ENCODE results near the gene CREBL2.
"Not testable (repeated sequence)": the region's sequence is repeated elsewhere in the genome, so short reads cannot be mapped to it uniquely, and the experiment has no call there.

Gene CREBL2

DNA sequence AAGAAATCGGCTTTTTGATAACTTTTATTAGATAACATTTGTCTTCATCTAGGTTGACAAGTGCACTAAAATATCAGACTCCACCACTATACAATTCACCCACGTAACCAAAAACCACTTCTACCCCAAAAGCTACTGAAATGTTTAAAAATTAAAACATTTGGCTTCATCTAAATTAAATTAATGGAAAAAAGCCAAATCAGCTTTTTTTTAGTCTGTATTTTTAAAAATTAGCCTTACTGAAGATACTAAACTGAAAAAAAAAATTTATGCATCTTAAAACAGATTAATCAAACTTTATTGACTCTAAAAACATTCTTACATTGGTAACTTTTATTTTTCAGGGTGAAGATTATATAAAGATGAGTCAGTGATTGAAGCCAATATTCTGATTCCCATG, 30.0 kb downstream of the CREBL2 start:
- DNase-seq, result no peak

DNA sequence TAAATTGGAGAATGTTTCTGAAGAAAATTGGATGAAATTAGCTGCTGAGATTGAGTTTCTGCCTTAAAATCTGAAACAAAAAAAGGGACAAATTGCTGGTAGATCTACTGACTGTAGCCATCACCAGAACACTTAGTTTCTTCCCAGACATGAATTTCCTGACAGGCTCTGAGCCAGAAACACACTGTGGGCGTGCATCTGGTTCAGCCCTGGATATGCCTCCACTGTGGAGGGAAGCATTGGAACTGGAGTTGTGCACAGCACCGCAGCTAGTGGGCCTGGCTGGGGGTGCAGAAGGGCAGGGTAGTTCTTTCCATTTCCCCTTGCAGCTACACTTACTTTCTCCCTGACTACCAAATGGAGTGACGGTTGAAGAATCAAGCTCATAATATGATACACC, 31.2 kb downstream of the CREBL2 start:
- DNase-seq, result no peak

- DNase-seq, result no peak
Observed at GRCh38 chr12:12645485-12645884, 33.8 kb downstream of the CREBL2 start.

- not testable (repeated sequence) for DNase-seq
Observed at GRCh38 chr12:12645968-12646367, 34.3 kb downstream of the CREBL2 start.

DNA sequence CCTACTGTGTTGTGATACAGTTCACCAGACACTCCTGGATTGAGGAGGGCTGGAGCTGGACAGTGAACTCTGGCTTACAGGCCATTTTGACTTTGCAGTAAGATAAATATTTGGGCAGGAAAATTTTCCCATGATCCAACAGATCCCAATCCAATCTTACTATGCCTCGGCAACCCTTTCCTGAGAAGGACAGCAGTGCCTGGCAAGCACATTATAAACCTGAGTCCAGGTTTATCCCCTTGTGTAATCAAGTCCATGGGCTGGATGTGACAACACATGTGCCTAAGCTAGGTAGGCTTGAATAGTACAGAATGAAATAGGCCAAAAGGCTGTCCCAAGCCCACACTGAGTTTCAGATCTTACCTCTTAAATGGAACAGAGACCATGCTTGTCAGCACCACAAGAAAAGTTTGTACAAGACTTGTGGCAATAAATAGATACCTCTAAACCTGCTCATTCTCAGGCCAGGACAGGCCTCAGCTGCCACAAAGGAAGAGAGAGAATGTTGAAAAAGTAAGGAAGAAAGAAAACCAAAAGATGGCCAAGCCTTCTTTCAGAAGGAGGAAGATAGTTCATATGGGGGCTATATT, 34.9 kb downstream of the CREBL2 start:
- DNase-seq, result no peak

DNA sequence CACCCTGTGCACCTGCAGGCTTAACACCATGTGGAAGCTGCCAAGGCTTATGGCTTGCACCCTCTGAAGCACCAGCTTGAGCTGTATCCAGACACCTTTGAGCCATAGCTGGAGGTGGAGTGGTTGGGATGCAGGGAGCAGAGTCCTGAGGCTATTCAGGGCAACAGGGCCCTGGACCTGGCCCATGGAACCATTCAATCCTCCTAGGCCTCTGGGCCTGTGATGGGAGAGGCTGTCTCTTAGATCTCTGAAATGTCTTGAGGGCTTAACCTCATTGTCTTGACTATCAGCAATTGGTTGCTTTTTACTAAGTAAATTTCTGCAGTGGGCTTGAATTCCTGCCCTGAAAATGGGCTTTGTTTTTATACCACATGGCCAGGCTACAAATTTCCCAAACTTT, 36.6 kb downstream of the CREBL2 start:
- no peak for DNase-seq

DNA sequence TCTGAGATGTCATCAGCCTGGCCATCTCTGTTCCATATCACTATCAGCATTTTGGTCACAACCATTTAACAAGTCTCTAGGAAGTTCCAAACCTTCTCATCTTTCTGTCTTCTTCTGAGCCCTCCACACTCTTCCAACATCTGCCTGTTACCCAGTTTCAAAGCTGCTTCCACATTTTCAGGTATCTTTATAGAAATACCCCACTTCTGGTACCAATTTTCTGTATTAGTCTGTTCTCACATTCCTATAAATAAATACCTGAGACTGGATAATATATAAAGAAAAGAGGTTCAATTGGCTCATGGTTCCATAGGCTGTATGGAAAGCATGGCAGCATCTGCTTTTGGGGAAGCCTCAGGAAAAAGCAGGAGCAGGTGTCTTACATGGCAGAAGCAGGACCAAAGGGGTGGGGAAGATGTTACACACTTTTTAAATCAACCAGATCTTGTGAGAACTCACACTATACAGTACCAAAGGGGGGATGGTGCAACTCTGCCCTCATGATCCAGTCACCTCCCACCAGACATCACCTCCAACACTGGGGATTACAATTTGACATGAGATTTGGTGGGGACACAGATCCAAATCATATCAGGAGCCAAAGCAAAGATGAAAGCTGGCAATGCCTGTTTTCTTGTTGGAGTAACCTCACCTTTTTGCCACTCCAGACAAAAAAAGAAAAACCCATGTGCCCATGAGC, 37.4 kb downstream of the CREBL2 start:
- no peak for DNase-seq

DNA sequence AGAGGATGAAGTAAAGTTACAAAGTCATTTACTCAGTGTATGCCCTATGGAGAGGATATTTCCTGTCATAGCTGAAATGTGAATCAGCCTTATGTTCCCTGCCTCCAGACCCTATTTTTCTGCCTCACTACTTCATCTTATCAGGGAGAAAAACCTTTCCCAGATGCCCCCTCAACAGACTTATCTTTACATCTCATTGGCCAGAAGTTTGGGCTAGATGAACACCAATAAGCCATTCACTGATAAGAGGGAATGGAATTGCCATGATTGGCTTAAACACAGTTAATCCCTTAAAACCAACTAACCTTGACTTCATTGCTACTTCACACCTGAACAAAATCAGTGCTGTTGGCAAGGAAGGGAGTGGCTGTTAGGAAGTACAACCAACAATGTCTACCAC, 40.1 kb downstream of the CREBL2 start:
- DNase-seq, result no peak

DNA sequence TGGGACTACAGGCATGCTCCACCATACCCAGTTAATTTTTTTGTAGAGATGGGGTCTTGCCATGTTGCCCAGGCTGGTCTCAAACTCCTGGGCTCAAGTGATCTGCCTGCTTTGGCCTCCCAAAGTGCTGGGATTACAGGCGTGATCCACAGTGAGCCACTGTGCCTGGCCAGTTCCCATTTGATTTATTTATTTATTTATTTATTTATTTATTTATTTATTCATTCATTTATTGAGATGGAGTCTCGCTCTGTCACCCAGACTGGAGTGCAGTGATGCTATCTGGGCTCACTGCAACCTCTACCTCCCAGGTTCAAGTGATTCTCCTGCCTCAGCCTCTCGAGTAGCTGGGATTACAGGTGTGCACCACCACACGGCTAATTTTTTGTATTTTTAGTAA, 41.0 kb downstream of the CREBL2 start:
- not testable (repeated sequence) for DNase-seq

DNA sequence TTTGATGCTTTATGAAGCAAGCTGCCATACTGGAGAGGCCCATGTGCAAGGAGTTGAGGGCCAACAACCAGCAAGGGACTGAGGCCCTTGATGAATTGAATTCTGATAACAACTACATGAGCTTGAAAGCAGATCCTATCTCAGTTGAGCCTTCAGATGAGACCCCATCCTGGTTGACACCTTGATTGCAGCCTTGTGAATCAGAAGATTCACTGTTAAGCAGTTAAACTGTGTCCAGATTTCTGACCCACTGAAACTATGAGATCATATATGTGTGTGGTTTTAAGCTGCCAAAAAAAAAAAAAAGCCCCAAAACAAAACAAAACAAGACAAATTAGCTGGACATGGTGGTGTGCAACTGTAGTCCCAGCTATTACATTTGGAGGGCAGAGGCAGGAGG, 42.2 kb downstream of the CREBL2 start:
- DNase-seq, result no peak

DNA sequence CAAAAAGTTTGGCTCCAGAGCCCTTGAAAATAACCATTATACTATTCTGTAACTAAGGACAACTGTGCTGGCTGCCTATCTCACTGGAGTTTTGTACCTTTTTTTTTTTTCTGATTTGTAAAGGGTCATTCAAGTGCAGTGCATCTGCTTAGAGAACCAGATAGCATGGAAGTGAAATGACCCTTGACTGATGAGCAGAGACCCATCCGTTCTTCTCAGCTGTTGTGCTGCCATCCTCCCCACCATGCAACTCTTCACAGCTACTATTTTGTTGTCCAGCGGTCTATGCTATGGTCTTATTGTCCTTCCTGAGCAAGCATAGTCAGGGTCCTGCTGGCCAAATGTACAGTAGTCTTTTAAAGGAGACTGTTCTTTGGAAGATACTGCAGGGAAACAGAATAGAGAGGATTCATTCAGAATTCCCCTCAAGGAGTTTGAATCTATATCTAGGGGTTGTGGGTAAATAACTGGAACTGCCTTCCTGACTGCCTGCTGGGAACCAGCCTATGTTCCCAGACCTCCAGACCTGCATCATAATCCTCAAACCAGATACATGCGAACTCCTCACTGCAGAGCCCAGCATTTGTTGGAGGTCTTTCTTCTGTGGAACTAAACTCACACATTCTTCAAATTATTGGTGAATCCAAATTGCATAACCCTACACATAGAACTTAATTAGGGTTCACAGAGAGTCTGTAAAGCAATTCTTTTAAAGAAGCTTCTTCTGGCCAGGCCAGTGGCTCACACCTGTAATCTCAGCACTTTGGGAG, 43.2 kb downstream of the CREBL2 start:
- no peak for DNase-seq

GRCh38 chr12:12660201-12660600, 48.5 kb downstream of the CREBL2 start:
- DNase-seq, result no peak

DNA sequence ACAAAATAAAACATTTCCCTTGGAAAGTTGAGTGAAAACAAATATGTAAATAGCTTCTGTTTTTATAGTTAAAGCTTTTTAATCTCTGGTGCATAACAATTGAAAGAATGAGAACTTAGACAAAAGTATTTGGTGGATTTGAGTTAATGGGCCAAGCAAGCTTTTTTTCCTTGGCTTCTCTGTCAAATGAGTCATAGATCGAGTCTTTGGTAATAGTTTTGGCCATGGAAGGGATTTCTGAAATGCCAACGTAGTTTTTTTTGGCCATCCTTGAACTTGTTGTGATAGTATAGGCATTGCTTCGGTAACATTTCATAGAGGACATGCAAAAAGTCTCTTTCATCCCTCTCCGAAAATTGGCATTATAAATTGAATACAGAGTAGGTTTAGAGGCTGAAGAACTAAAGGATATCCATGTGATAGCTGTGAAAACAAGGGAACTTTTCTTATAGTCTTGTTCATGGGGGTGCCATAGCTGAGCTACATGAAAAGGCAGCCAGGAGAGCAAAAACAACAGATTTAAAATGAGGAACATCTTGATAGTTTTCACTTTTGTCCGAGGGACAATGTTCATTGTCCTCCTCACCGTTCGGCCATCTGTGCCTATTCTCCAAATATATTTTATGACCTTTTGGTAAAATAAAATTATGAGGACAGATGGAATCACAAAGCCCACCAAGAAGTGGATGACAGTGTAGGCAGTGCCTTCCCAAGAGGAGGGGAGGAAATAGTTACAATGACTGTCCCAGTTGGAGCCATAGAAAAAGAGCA, 49.6 kb downstream of the CREBL2 start:
- peak; percentile 50 for DNase-seq

DNA sequence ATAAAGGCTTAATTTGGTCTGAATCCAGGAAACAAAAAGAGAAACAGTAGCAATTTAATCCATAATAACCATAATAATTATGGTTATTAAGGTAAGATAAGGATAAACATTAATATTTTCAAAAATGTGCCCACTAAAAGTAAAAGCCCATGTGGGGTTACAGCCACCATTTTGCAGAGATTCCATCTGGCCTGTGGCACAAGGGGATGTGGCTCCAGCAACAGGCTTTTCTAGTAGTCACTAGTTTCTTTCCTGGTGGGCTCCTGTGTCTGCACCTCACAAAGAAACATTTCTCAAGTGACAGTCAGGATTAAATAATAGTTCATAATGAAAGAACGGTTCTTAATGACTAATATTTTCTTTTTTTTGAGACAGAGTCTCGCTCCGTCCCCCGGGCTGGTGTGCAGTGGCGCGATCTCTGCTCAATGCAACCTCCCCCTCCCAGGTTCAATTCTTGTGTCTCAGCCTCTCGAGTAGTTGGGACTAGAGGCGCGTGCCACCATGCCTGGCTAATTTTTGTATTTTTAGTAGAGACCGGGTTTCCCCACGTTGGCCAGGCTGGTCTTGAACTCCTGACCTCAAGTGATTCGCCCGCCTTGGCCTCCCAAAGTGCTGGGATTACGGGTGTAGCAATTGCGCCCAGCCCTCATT, 52.1 kb downstream of the CREBL2 start:
- no peak for DNase-seq

DNA sequence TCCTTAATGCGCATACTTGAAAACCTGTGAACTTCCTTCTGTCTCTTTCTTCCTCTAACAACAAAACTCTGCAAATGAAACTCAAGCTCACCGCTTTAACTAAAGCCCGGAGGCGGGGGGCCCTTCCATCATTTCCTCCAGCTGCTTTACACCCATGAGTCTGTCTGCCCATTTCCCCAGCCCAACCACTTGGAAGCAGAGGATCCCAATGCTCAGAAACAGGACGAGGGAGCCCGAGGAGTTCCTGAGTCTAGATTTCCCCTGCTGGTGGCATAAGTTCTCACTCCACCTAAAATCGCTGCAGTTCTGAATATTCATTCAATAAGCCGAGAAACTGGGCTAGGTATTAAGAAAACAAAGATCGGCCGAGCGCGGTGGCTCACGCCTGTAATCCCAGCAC, 53.5 kb downstream of the CREBL2 start:
- DNase-seq, result no peak

DNA sequence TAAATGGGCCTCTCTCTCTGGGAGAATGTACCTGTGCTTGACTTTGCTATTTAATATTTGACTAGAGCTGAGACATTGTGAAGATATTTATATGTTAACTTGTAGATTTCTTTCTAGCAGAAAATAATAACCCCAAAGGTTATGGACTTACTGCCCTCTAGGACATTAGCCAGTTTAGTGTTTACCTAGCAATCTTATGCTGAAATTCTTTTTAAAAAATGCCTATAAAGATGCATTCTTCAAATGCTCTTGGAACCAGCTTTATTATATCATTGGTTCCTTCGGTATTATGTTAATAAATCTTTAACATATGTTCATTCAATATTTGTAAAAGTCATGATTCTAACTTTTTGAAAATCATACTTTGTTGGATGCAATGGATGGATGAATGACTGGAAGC, 56.3 kb downstream of the CREBL2 start:
- no peak for DNase-seq

GRCh38 chr12:12669020-12669419, 57.3 kb downstream of the CREBL2 start:
- DNase-seq, result no peak

DNA sequence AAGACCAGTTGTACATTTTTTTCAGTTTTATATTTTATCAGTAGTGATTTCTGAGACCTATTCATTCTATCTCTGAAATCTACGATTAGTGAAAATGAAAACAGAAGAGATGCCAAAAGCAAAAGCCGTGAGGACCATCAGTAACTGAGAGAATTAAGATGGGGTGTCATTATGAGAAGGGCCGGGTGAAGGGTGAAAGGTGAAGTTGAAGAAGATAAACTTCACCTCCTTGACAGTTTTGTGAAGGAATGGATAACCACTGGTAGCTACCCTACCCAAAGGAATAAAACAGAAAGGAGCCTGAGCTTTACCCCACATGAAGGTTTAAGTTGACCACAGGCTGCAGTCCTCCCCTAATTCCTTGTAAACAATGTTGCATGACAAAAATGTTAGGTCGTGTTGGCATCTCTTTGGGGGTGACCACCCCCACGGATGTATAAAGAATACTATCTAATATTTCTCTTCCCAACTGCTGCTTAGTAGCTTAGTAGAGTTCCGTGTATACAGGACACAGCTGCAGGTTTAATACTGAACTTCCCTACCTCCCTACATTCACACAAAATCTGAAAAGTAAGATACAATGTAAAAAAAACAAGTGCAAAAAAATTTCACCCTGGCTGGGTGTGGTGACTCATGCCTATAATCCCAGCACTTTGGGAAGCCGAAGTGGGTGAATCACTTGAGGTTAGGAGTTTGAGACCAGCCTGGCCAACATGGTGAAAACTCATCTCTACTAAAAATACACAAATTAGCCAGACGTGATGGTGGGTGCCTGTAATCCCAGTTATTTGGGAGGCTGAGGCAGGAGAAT, 60.4 kb downstream of the CREBL2 start:
- peak; percentile 55 for DNase-seq

- no peak for DNase-seq
Observed at GRCh38 chr12:12673296-12673695, 61.6 kb downstream of the CREBL2 start.

DNA sequence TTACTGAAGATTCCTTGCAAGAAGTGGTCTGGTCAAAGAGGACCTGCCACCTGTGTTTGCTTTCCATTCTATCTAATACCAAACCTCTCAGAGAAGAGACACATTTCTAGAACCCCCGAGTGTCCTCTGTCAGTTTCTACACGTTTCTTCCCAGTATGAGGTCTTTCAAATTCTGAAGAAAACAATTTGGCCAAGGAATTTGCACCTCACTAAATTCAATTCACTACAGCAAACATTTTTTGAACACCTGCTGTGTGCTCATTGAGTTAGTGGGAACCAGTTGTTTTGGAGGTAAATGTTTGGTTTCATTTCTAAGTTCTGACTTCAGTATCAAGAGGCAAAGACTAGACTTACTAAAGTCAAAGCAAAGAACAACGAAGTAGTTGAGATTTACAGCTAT, 64.9 kb downstream of the CREBL2 start:
- DNase-seq, result no peak

DNA sequence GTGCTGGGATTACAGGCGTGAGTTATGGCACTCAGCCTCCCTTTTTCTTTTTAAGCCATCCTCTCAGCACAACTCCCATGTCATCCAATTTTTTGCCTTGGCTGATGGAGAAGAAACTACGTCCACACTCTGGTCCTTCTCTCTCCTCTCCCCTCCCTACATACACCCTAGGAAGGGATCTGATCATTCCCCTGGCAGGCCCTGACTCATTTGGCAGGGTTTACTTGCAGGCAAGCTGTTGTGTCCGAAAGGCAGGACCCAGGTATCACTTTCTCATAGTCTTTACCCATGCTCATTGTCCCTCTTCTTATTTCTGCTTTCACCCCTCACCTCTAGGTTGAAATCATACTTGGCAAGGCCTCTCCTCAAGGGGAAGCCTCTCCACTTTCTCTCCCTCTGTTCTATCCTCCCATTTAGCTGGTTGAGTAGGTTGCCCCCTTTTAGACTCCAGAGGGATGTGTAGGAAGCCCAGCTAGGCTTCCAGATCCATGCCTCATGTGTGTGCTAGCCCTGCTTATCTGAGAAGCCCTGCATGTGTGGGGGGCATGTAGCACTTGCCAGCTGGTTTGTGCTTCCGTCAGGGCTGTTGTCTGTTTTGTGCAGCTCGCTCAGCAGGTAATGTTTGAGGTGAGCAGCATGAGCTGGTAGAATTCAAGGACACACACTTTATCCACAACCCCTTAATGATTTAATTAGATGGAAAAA, 69.5 kb downstream of the CREBL2 start:
- DNase-seq, result no peak

All from NCI-H226 (cell line).